ENCODE data around the gene ARID2. TPM values are rescaled to one million over a fixed set of nuclear protein-coding genes. Genes with fewer than 3 reads are reported as not detected.

ARID2 gene
- total RNA-seq, 1 experiment from 2014 or later = 21.9 TPM

DNA sequence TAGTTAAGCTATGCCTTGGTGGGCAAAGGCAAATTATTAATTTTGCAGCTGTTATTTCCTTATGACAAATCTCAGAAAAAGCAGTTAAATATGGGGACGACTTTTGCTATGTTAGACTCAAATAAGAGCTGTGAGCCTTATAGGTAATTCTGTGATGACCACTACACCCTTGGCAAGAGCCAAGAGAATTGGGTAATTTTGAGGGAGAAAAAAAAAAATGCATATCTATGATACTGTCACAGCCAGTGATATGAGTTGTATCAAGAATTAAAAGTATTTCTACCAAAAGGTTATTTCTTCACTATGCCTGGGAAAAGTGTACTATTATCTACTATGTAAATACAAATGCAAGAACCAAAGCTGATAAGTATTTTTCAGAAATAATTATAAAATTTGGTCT, 216.9 kb downstream of the ARID2 start:
- H3K36me3 Mint-ChIP-seq (ENCODE audit: insufficient read depth, unreplicated experiment) = peaks cover 64% of the 10 kb centered on the region
- H3K27me3 Mint-ChIP-seq (ENCODE audit: insufficient read depth, unreplicated experiment) = no peaks in the 10 kb centered on the region
- no peak for DNase-seq (ENCODE audit: unreplicated experiment)
- ChIA-PET POLR2A (interaction anchor here (1.2 kb wide), 1 partner anchor 14 kb away, joined by 4 read pairs; no protein-coding TSS in a partner anchor), CTCF (interaction anchor here (0.6 to 0.7 kb wide), 2 partner anchors 59 to 1828 kb away, joined by 3 read pairs; no protein-coding TSS in a partner anchor)
- H3K27ac Mint-ChIP-seq (ENCODE audit: low read depth, unreplicated experiment) = no peak overlapping the region
- H3K9me3 Mint-ChIP-seq (ENCODE audit: unreplicated experiment) = peaks cover 6% of the 10 kb centered on the region
- intact Hi-C loops (cut with micrococcal nuclease) = no loop called here
- BruUV-seq (replicated peaks) = no TSS peak
- no peak overlapping the region for H3K4me3 Mint-ChIP-seq (ENCODE audit: unreplicated experiment)
- H3K4me1 Mint-ChIP-seq (ENCODE audit: insufficient read depth, unreplicated experiment) = no peaks in the 10 kb centered on the region
- TF ChIP-seq, protein P1, sequence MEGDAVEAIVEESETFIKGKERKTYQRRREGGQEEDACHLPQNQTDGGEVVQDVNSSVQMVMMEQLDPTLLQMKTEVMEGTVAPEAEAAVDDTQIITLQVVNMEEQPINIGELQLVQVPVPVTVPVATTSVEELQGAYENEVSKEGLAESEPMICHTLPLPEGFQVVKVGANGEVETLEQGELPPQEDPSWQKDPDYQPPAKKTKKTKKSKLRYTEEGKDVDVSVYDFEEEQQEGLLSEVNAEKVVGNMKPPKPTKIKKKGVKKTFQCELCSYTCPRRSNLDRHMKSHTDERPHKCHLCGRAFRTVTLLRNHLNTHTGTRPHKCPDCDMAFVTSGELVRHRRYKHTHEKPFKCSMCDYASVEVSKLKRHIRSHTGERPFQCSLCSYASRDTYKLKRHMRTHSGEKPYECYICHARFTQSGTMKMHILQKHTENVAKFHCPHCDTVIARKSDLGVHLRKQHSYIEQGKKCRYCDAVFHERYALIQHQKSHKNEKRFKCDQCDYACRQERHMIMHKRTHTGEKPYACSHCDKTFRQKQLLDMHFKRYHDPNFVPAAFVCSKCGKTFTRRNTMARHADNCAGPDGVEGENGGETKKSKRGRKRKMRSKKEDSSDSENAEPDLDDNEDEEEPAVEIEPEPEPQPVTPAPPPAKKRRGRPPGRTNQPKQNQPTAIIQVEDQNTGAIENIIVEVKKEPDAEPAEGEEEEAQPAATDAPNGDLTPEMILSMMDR (IDR thresholded peaks at IDR 0.05; ENCODE audit: unreplicated experiment) = no peak

DNA sequence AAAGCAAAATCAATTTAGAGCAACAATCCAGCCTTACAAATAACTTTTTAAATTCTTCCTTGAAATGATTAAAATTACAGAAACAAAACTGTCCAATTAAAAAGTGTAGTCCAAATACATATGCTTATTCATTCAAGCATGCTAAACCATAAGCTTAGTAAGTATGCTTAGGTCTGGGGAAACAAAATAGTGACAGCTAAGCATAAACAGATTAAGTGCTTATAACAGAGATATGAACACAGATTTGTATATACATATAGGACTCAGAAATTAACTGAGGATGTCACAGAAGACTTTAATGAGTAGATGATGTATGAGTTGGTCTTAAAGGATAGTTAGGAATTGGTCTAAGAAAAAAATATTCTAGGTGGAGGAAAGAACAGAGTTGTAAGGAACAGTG, 219.0 kb downstream of the ARID2 start:
- TF ChIP-seq, protein P1 (IDR thresholded peaks at IDR 0.05; ENCODE audit: unreplicated experiment) = no peak
- no TSS peak for BruUV-seq (replicated peaks)
- Mint-ChIP-seq H3K27me3 (ENCODE audit: insufficient read depth, unreplicated experiment) (no peaks in the 10 kb centered on the region), H3K4me1 (ENCODE audit: insufficient read depth, unreplicated experiment) (no peaks in the 10 kb centered on the region), H3K27ac (ENCODE audit: low read depth, unreplicated experiment) (no peak overlapping the region), H3K4me3 (ENCODE audit: unreplicated experiment) (no peak overlapping the region), H3K9me3 (ENCODE audit: unreplicated experiment) (no peaks in the 10 kb centered on the region), H3K36me3 (ENCODE audit: insufficient read depth, unreplicated experiment) (peaks cover 60% of the 10 kb centered on the region)
- POLR2A ChIA-PET = interaction anchor here (0.7 to 1.2 kb wide), 2 partner anchors 10 to 696 kb away, joined by 3 read pairs; no protein-coding TSS in a partner anchor
- no peak for DNase-seq (ENCODE audit: unreplicated experiment)
- CTCF ChIA-PET = interaction anchor here (1.3 kb wide), 1 partner anchor 186 kb away, joined by 3 read pairs; no protein-coding TSS in a partner anchor
- intact Hi-C loops (cut with micrococcal nuclease) = no loop called here

Measured in MCF 10A (cell line).